Measurements from ENCODE around the gene KCNQ1.

KCNQ1 gene

DNA sequence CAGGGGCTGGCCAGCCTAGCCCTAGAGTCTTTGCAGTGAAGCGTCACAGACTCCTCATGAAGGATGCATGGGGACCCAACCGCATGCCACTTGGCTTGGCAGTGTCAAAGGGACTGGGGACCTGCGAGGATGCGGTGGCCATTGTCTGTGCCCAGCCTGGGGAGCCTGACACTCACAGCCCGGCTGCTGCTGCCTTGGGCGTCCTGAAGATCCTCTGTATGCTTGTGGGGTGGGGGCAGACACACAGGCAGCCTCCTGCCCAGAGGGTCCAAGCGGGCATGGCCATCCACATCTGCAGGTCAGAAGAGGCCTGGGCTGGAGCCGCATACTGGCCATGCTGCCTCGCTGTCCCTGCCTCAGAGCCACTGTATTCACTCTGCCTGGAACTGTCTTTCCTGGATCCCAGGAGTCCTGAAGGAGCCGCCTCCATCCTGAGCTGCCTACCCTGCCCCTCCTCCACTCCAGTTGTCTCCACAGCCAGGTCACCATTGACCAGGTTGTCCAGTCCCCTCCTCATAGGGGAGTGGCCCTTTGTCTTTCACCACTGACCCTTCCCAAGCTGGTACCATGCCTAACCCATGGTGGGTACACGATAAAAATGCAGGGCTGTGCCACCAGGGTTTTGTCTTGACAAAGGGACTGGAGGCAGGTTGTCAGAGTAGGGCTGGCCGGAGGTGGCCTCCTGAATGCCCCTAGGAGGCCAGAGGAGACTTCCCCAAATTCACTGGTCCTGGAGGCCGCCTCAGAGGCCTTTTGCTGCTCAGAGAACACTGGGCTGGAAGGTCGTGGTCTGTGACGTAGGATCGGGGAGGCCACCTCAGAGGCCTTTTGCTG lies 148.0 kb downstream of the KCNQ1 start:
- TF ChIP-seq, protein P1, sequence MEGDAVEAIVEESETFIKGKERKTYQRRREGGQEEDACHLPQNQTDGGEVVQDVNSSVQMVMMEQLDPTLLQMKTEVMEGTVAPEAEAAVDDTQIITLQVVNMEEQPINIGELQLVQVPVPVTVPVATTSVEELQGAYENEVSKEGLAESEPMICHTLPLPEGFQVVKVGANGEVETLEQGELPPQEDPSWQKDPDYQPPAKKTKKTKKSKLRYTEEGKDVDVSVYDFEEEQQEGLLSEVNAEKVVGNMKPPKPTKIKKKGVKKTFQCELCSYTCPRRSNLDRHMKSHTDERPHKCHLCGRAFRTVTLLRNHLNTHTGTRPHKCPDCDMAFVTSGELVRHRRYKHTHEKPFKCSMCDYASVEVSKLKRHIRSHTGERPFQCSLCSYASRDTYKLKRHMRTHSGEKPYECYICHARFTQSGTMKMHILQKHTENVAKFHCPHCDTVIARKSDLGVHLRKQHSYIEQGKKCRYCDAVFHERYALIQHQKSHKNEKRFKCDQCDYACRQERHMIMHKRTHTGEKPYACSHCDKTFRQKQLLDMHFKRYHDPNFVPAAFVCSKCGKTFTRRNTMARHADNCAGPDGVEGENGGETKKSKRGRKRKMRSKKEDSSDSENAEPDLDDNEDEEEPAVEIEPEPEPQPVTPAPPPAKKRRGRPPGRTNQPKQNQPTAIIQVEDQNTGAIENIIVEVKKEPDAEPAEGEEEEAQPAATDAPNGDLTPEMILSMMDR (IDR thresholded peaks at IDR 0.05; ENCODE audit: borderline replicate concordance, insufficient read depth, low read depth, low read length), result no peak
- no peak overlapping the region for H3K4me3 ChIP-seq (ENCODE audit: low read depth, low read length)

DNA sequence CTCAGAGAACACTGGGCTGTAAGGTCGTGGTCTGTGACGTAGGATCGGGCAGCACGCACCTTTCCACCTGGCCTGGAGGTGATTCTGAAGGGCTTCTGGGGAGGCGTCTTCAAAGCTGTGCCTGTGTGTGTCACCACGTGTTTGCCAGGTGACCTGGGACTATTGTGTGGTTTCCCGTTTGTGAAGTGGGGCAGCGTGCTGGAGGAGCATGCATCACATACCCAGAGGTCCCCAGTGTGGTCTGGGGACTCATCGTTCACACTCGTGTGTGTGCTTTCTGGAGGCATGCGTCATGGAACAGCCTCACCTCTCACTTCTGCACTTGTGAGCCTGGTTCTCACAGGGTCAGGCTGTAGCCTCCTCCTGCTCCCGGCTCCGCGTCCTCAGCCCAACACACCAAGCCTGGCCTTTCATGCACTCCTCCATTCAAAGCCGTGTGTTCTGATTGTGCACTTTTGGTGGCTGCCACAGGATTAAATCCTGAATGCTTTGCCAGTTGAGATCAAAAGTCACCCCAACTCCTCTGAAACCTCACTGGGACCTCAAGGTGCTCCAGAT lies 148.7 kb downstream of the KCNQ1 start:
- no peak overlapping the region for H3K4me3 ChIP-seq (ENCODE audit: low read depth, low read length)
- TF ChIP-seq, protein P1 (IDR thresholded peaks at IDR 0.05; ENCODE audit: borderline replicate concordance, insufficient read depth, low read depth, low read length), result no peak

DNA sequence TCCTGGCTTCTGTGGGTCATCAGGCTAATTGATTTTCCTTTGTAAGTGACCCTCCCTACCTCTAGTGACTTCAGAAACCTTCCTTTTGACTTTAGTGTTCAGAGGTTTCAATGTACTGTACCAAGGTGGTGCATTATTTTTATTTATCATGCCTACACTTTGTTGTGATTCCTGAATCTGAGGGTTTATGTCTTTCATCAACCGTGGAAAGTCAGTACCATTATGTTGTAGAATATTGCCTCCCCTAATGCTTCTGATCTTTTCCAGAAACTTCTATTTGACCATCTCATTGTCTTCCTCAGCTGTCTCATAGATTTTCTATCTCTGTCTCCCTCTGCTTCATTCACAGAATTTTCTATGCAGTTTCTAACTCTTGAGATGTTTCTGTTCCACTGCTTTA lies 149.5 kb downstream of the KCNQ1 start:
- H3K4me3 ChIP-seq (ENCODE audit: low read depth, low read length), result no peak overlapping the region
- TF ChIP-seq, protein P1 (IDR thresholded peaks at IDR 0.05; ENCODE audit: borderline replicate concordance, insufficient read depth, low read depth, low read length), result no peak

- TF ChIP-seq, protein P1 (IDR thresholded peaks at IDR 0.05; ENCODE audit: borderline replicate concordance, insufficient read depth, low read depth, low read length), result no peak
- H3K4me3 ChIP-seq (ENCODE audit: low read depth, low read length), result no peak overlapping the region
Observed at GRCh38 chr11:2595204-2595603, 150.4 kb downstream of the KCNQ1 start.

DNA sequence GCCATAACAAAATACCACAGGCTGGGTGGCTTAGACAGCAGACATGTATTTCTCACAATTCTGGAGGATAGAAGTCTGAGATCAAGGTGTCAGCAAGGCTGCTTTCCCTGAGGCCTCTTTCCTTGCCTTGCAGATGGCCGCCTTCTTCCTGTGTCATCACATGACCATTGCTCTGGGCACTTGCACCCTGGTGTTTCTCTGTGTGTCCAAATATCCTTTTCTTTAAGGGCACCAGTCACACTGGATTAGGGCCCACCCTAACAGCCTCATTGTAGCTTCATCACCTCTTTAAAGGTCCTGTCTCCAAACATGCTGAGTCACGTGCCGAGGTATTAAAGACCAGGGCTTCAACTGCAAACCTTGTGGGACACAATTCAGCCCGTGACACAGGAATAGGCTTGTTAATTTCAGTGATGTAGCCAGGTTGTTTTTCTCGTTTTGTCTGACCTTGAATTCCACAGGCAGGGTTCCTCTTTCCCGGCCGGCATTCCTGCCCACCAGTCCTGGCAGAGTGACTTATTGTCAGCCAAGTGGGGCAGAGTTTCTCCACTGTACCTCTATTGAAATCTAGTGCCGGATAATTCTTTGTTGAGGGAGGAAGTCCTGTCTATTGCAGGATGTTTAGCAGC lies 154.9 kb downstream of the KCNQ1 start:
- no peak overlapping the region for H3K4me3 ChIP-seq (ENCODE audit: low read depth, low read length)
- TF ChIP-seq, protein P1 (IDR thresholded peaks at IDR 0.05; ENCODE audit: borderline replicate concordance, insufficient read depth, low read depth, low read length), result no peak

- TF ChIP-seq, protein P1 (IDR thresholded peaks at IDR 0.05; ENCODE audit: borderline replicate concordance, insufficient read depth, low read depth, low read length), result no peak
- no peak overlapping the region for H3K4me3 ChIP-seq (ENCODE audit: low read depth, low read length)
Observed at GRCh38 chr11:2609345-2609744, 164.5 kb downstream of the KCNQ1 start.

Data from GM12875 (cell line).